ENCODE measurements around the gene CTIF.
A peak's percentile ranks its signal among the peaks of the same experiment; 100 is the strongest.
"Not testable (repeated sequence)": the region's sequence is repeated elsewhere in the genome, so short reads cannot be mapped to it uniquely, and the experiment has no call there.

Gene CTIF

DNA sequence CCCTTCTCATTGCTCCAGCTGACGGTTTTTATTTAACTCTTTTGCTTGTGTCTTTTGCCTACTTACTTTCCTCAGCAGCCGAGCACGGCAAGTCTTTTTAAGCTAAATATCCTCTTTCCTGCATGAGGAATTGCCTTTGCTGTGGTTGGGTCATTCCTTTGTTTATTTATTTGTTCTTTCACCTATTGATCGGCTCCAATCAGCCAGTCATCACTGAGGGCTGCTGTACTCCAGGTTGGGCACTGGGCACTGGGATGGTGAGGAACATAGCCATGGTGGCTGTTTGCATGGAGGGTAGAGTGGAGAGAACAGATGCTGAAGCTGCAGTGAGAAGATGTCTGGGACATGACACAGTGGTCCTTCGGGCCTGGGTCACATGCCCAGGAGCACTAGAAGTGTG lies 105.2 kb downstream of the CTIF start:
- no peak for DNase-seq (ENCODE audit: low spot score)

DNA sequence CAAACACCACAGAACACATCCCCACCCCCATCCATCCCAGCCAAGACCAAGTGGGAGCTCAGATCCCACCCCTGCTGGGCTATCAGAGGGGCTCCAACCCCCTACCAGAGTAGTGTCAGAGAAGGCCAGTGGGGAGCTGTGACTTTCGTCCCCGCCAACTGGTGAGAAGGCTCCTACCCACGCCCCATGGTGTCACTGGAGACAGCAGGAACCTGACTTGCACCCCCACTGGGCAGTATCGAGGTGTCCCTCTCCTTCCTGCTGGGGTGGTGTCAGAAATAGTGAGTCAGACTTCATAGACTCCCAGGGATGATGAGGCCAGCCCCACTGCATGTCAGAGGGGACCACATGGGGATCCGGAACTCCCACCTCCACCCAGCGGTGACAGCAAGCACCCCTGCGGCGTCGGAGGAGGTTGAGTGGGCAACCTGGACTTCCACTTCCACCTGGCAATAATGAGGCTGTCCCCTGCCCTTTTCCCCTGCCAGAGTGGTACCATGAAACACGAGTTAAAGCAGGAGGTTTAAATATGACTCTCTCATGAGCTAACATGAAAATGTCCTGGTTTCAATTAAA lies 106.7 kb downstream of the CTIF start:
- DNase-seq (ENCODE audit: low spot score): no peak

DNA sequence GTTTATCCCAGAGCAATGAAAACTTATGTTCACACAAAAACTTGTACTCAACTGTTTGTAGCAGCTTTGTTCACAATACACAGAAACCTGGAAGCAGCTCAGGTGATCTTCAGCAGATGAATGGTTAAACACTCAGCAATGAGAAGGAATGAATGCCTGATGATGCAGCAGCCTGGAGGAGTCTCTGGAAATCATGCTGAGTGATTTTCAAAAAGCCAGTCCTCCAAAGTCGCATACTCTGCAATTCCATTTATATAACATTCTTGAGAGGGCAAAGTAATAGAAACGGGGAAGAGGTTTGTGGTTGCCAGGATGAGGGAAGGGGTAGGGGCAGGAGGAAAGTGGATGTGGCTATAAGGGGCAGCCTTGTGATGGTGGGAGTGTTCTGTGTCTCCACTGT lies 108.1 kb downstream of the CTIF start:
- DNase-seq (ENCODE audit: low spot score): no peak

DNA sequence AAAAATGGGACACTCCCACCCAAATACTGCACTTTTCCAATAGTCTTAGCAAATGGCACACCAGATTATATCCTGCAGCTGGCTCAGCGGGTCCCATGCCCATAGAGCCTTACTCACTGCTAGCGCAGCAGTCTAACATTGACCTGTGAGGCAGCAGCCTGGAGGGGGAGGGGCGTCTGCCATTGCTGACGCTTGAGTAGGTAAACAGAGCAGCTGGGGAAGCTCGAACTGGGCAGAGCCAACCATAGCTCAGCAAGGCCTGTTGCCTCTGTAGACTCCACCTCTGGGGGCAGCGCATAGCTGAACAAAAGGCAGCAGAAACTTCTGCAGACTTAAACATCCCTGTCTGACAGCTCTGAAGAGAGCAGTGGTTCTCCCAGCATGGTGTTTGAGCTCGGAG lies 110.4 kb downstream of the CTIF start:
- no peak for DNase-seq (ENCODE audit: low spot score)

DNA sequence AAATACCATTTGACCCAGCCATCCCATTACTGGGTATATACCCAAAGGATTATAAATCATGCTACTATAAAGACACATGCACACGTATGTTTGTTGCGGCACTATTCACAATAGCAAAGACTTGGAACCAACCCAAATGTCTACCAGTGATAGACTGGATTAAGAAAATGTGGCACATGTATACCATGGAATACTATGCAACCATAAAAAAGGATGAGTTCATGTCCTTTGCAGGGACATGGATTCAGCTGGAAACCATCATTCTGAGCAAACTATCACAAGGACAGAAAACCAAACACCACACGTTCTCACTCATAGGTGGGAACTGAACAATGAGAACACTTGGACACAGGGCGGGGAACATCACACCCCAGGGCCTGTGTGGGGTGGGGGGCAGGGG lies 115.8 kb downstream of the CTIF start:
- not testable (repeated sequence) for DNase-seq (ENCODE audit: low spot score)

DNA sequence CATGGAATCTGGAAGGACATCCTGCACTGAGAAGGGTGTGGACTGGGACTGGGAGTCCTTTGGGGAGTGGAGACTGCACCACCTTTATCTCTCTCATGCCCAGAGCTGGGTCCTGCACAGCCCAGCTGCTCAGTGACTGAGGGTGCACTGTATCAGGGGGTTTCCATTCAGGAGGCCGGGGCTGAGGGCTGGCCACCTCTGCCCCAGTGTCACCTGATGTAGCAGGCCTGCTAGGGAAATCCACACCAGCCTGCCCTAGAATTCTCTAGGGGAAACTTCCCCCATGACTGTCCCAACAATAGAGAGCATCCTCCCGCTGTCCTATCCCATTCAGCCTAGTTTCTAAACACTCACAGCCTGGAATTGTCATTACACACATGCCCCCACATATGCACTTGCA lies 116.7 kb downstream of the CTIF start:
- no peak for DNase-seq (ENCODE audit: low spot score)

DNA sequence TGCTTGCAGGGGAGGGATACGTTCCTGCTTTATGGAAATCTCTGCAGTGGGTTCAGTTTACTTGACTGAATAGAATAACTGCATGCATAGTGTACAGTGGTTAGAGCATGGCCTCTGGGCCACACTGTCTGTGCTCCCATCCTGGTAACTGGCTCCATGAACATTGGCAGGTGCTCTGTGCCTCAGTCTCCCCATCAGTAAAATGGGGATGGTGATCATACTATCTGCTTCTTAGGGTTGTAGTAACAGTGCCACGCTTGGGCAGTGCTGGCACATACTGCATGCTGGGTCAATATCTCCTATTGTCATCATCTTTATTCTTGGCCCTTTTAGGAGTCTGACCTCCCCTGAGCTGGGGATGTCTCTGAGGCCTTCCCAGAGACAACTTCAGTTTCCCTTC lies 117.3 kb downstream of the CTIF start:
- no peak for DNase-seq (ENCODE audit: low spot score)

DNA sequence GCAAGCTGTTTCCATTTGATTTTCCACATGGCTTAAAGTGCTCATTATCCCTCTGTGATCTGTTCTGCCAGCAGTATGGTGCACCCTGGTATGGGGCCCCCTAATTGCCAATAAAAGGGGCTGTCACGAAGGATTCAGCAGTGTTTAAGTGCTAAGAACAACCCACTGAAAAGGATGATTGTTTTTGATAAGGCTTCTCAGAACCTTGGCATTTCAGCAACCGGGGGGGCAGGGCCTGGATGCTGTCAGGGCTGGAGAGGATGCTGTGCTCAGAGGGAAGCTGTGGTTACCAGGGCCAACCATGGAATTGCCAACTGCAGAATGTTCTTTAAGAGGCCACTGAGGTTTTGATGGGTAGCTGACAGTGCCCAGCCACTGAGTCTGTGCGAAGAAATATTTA lies 117.8 kb downstream of the CTIF start:
- no peak for DNase-seq (ENCODE audit: low spot score)

DNA sequence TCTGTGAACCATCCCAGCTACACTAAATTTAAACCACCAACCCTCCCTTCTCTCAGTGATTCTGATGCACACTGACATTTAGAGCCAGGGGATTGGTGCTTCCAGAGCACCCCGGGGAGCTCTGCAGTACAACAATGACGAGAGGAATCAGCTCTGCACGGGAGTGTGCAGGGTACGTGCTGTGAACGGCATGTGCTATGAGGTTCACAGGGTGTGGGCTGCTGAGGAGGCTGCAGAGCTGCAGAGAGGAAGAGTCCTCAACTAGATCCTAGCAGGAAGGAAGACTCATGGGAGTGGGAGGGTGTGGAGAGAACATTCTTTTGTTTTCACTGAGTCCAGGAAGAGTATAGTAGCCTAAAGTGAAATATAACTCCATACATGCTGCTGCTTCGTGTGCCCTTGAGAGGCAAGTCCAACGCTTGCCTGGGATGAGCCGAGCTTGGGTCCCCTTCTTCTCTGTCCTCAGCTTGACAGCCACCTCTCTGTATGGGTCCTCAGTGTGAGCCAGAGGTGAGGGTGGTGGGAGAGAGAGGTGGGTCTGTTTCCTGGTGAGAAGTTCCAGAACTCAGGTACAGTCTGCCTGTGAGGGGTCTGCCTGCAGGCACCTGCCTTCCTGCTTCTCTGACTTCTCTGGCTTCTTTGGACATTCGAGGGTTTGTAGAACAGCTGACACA lies 118.8 kb downstream of the CTIF start:
- no peak for DNase-seq (ENCODE audit: low spot score)

DNA sequence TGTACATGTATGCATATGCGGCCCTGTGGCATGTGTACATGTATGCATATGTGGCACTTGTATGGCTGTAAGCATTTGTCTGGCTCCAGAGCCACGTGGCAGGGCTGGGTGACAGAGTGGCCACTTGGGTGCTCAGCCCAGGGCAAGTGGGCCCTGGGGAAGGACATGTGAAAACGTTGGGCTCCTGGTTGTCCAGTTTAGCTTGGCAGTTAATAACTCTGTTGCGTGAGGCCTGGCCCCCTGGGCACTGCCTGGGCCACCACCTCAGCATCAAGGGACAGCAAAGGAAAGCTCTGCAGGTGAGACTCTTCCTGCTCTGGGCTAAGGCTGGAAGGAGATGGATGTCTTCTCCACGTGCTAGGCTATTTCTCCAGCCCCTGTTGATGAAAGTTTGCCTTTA lies 119.9 kb downstream of the CTIF start:
- DNase-seq (ENCODE audit: low spot score): no peak

DNA sequence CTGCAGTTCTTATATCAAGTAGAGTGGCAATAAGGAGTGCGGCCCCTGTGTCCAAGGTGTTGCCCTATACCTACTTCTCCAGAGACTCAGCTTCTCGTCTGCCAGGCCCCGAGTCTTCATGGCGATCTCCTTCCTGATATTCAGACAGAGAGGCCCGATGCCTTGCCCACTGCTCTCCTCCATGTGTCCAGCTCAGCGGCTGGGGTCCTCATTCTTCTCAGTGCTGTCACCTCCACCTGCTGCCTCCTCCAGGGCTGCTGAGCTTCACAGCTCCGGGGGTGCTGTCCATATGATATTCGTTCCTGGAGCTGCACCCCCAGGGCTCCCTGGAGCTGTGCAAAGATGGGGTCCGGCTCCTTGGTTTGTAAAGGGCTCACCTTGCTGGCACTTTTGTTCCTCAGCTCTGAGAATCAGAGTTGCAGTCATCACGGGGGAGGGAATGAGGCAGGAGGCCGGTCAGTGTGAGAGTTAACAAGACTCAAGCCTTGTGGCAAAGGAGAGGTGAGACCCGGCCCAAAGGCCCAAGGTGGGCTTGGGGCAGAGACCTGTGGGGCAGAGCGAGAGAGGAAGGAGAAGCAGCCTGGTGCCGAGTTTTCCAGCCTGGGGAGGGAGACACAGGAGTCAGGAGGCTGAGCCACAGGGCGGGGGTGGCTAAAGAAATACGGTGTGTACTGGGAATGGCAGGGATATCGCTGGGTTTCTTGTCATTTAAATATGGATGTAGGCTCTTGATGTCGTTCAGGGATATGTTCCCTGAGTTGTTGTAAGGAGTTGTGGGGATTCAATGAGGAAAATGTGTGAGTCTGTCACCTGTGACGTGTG lies 120.6 kb downstream of the CTIF start:
- DNase-seq (ENCODE audit: low spot score): no peak

DNA sequence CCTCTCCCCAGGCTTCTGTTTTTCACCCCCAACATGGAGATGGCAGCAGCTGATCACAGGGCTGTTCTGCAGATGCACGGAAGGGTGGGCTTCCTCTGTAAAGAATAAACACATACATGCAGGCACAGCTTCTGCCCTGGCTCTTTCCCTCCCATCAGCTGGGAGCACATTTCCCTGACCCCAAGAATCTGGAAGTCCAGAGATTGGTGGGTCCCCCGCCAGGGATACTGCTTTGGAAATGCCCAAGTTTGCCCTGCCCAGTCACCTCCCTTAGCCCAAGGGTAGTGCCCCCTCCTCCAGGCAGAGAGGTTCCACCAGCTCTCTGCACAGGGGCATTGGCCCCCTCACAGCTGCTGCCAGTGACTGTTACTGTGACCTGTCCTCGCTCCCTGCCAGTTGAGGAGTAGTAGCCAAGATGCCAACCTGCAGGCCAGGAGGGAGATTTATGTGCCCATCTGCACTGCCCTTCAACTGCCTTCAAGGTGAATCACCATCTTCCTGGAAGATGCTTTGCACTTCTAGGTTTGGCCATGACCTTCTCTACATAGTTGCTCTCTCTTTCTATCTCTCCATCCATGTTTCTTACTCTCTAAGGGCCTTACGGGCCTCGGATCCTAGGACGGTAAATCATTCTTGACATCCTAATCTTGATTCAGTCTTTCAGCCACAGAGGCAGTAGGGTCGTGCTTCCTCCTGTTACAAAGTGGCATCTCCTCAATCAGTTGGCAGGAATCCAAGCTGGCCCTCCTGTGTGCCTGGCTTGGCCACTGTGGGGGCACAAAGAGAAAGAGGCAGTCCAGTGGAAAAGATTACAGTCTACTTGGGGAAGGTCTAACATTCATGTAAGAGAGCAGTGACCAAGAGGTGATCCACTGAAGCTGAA lies 121.8 kb downstream of the CTIF start:
- DNase-seq (ENCODE audit: low spot score): no peak

DNA sequence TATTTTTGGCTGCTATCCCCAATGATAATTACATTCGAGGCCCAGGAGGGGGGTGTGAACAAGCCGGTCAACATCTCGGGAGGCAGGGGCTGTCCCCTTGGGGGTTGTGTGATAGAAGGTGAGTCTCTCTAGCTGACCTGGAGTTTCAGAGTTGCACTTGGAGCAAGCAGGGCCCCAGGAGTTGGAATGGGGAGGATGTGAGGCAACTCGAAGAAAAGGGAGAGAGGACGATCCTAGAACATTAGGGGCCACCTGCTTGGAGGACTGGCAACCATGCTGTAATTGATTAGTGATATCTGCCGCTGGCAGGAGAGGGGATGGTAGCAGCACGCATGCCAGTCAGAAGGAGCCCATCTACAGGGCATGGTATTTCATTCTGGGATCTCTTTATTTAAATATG lies 122.6 kb downstream of the CTIF start:
- no peak for DNase-seq (ENCODE audit: low spot score)

DNA sequence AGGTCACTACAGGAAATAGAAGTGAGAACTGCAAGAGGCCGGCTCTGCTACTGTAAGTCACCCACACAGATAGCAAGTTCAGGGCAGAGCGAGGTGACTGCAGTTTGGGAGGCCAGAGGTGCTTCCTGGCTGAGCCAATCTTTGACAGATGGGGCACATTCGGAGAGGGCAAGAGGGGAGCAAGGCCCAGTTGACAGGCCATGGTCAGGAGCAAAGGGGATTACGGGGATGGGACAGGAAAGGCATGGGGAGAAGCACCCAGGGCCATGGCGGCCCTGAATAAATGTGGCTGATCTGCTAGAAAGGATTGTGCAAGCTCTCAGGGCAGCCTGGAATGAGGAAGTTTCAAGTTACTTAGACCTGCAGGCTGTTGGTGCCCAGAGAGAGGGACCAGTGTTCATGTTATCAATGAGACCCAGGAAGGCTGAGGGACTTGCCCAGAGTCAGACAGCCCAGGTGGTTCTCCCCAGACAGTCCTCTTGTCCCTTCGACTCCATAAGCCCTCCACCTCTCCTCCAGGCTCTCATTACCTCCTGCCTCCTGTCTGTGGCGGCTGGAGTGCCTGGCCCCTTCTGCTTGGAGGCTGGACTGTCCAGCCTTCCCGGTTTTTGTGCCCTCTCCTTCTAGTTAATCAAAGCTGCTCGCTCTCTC lies 123.3 kb downstream of the CTIF start:
- DNase-seq (ENCODE audit: low spot score): no peak

DNA sequence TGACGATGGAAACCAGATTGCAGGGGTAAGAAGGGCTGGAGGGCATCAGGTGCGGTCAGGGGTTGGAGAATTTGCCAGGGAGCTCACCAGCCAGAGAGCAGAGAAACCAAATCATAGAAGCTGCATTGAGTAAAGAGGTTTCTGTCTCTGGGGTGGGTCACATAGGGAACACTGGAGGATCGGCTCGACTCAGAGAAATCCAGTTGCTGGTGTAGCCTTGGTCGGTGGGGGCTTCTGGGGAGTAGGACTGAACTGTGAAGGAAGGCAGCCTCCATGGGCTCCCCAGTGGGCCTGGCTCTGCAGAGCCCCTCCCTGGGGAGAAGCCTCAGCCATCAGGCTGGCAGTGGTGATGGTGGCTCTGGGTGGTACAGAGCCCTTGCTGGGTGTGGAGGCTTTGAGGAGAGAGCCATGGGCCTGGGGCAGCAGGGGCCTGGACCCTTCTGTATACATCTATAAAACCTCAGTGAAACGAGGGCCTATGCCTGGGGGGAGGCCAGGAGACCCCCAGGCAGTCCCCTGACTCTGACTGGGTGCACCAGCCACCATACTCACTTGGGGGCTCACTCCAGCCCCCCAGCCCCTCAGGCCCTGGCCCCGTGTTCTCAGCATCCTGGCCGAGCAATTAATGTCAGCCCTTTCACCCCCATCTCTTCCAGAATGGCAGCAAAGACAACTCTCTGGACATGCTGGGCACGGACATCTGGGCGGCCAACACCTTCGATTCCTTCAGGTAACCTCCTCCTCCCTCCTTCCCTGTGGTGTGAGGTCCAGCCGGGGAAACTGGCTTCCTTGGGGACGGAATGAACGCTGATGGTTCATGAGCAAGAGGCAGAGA lies 124.5 kb downstream of the CTIF start:
- no peak for DNase-seq (ENCODE audit: low spot score)

DNA sequence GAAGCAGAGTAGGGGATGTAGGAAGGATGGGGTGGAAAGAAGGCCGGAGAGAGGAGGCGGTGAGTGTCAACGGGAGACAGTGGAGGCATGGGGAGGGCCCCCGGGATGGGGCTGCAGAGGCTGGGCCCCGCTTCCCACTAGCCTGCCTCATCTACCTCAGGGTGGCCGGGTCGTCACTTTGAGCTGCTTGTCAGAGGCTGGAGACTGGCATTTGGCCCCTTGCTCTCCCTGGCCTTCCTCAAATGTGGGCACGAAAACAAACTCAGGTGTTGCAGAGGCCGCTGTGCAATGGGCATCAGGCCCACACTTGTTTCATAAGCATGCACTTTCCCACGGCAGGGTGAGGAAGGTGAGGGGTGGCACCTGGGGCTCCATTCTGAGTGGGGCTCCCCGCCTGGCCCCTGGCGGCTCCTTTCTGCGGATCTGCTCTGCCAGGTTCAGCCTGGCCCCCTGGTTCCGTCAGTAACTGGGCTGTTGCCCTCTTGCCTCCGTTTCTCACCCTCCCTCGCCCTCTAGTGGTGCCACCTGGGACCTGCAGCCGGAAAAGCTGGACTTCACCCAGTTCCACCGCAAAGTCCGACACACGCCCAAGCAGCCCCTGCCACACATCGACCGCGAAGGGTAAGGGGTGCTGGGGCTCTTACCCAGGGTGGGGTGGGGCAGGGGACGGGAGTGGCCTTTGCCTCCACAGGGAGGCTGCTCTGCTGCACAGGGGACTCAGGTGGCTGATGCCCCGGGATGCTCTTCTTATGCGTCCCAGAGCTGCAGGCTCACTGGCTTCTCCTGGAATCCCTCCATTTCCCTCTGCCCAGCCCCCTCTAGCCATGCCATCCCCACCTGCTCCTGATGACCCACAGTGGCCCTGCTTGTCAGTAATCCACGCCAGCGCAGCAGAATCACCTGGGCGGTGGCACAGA lies 125.4 kb downstream of the CTIF start:
- DNase-seq (ENCODE audit: low spot score): peak; percentile 92

DNA sequence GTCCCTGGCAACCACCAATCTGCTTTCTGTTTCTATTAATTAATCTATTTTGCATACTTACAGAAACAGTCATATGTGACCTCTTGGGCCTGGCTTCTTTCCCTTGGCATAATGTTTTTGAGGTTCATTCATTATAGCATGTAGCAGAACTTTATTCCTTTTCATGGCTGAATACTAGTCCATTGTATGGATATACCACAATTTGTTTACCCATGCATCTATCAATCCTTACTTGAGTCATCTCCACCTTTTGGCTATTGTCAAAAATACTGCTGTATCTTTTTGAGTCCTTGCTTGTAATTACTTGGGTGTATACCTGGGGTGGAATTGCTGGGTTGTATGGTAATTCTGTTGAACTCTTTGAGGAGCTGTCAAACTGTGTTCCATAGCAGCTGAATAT lies 126.8 kb downstream of the CTIF start:
- no peak for DNase-seq (ENCODE audit: low spot score)

DNA sequence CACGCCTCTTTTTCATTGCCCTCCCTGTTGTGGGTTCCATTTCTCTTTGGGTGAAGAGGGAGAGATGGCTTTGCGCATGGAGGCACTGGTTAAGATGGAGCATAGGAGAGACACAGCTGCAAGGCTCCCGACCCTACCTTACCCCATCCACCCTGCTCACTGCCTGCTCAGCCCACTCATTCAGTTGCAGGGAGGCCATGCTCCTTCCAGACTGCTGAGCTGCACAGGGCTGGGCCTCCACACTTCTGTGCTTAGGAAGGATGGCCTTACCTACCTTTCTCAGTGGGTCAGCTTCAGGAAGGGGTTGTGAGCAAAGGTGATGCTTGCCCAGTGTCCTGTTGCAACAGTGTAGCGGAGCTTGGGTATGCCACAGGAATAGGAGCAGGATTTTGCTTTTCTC lies 127.8 kb downstream of the CTIF start:
- DNase-seq (ENCODE audit: low spot score): no peak

DNA sequence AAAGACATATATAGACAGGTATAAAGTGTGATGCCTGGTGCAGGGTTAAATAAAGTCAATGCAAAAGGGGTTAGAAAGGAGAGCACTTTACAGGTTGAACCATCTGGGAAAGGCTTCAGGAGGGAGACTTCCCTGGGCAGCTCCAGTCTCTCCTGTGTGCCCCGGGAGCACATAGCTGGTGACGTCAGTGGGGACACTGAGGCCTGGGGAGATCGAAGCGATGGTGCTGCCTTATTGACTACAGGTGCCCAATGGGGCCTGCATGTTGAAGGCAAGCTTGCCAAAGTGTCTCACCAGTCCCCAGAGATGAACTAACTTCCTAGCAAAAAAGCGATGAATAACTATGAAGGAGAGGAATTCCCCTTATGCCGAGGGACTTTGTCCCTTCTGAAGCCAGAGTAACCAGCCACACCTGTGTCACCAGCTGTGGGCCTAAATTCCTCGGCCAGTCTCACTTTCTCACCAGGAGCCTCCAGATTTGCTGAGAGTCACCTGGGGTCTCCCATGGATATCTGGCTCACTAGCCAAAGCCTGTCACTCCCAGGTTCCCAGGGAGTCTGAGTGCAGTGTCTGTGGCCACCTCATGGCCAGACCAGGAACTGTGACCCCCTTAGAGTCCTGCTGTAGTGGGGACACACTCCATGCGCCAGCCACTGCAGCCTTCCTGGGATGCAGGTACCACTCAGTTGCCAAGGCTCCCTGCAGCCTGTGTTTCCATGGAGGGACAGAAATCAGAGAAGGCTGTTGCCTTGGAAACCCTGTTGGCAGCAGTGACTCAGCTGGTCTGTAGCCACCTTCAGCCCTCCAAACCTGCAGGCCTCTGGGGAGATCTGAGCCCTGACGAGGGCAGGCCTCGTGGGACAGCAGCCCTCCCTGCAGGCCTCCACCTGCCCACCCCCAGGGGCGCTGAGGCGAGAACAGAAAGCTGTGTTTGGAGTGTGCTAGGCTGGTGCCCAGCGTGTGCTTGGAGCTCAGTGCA lies 128.7 kb downstream of the CTIF start:
- peak; percentile 70 for DNase-seq (ENCODE audit: low spot score)

Measured in D341Med (cell line).